ENCODE results near the gene ATP7B. TPM values are rescaled to one million over a fixed set of nuclear protein-coding genes. Genes with fewer than 3 reads are reported as not detected.

The ATP7B gene
- total and polyA plus RNA-seq, 2 donors (not counting 3 experiments of a cell fraction or from before 2014, with no cell fraction given) = 4.2 to 8.0 TPM

DNA sequence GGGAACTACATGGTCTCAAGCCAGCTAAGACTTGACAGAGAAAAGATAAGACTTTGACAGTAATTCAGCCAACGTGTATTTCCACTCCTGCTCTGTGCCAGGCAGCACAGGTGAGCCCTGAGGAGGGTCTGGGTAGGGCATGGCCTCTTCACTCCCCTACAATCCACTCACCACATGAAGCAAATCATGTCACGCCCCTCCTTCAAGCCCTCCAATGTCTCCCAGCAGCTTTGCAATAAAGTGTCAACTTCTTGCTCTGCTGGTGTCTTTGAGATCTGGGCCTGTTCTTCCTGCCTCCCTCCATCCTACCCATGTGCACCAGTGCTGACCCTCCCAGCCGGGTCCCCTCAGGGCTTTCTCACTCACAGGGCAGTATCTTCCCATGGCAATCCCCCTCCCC, 91.0 kb downstream of the ATP7B start:
- TF ChIP-seq MYC (IDR thresholded peaks at IDR 0.05; ENCODE audit: low read depth, low read length) (no peak), POLR2AphosphoS5 (IDR thresholded peaks at IDR 0.05; ENCODE audit: insufficient read depth, low read depth, low read length) (no peak), FOS (IDR thresholded peaks at IDR 0.05; ENCODE audit: borderline replicate concordance, insufficient read depth, low read length) (no peak), EZH2 (IDR thresholded peaks at IDR 0.05; ENCODE audit: borderline replicate concordance, low read depth, low read length, severe bottlenecking) (no peak), JUN (IDR thresholded peaks at IDR 0.05; ENCODE audit: borderline replicate concordance, insufficient read depth, insufficient read length, low read depth) (no peak), POLR2A (IDR thresholded peaks at IDR 0.05; ENCODE audit: low read depth, low read length) (no peak)
- TF ChIP-seq, protein P1, sequence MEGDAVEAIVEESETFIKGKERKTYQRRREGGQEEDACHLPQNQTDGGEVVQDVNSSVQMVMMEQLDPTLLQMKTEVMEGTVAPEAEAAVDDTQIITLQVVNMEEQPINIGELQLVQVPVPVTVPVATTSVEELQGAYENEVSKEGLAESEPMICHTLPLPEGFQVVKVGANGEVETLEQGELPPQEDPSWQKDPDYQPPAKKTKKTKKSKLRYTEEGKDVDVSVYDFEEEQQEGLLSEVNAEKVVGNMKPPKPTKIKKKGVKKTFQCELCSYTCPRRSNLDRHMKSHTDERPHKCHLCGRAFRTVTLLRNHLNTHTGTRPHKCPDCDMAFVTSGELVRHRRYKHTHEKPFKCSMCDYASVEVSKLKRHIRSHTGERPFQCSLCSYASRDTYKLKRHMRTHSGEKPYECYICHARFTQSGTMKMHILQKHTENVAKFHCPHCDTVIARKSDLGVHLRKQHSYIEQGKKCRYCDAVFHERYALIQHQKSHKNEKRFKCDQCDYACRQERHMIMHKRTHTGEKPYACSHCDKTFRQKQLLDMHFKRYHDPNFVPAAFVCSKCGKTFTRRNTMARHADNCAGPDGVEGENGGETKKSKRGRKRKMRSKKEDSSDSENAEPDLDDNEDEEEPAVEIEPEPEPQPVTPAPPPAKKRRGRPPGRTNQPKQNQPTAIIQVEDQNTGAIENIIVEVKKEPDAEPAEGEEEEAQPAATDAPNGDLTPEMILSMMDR (IDR thresholded peaks at IDR 0.05; ENCODE audit: extremely low read depth in 1 of 2, insufficient read depth in 1 of 2, low read depth in 1 of 2, low read length in 2 of 2) = no peak
- TF ChIP-seq, protein P2, sequence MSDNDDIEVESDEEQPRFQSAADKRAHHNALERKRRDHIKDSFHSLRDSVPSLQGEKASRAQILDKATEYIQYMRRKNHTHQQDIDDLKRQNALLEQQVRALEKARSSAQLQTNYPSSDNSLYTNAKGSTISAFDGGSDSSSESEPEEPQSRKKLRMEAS (IDR thresholded peaks at IDR 0.05; ENCODE audit: insufficient read depth, insufficient read length) = no peak
- no peak for FAIRE-seq

More for the DNA sequence above, 91.0 kb downstream of the ATP7B start:
- no peak overlapping the region for H3K27ac ChIP-seq (ENCODE audit: insufficient read depth, low read depth, low read length)
- POLR2A ChIA-PET = no interaction called here
- no peak overlapping the region for H2AFZ ChIP-seq (ENCODE audit: low read depth, low read length)
- CTCF ChIA-PET = interaction anchor here (0.9 kb wide), 1 partner anchor 27 kb away, joined by 3 read pairs; no protein-coding TSS in a partner anchor
- intact Hi-C loops (cut with micrococcal nuclease) (no loop called here), dilution Hi-C loops (cut with MboI; ENCODE audit: extremely low pct_ligation_motif_present, low sequenced_read_pairs) (no loop called here)
- no TSS peak for BruUV-seq (replicated peaks)
- H3K9me3 ChIP-seq (replicated peaks; ENCODE audit: control insufficient read depth, insufficient read depth, low read length) = no peaks in the 10 kb centered on the region
- H4K20me1 ChIP-seq (replicated peaks; ENCODE audit: control insufficient read depth, extremely low read depth, insufficient read depth, low read length) = no peaks in the 10 kb centered on the region
- H3K4me2 ChIP-seq (ENCODE audit: insufficient read depth, low read length) = no peak overlapping the region
- no peak overlapping the region for H3K9ac ChIP-seq (replicated peaks; ENCODE audit: extremely low read depth, insufficient read depth, low read length)
- no peaks in the 10 kb centered on the region for H3K79me2 ChIP-seq (ENCODE audit: control insufficient read depth, insufficient read depth, low read length)
- H3K4me3 ChIP-seq (replicated peaks in 1 of 3; ENCODE audit: insufficient read depth in 1 of 3, low read depth in 1 of 3, low read length in 3 of 3) = no peak overlapping the region
- DNase-seq (ENCODE audit: low read depth, low spot score) = no peak
- H3K27me3 ChIP-seq (ENCODE audit: control insufficient read depth in 2 of 2, insufficient read depth in 2 of 2, low read length in 2 of 2) = peaks cover 0 to 2% of the 10 kb centered on the region in 2 experiments
- no peaks in the 10 kb centered on the region for H3K4me1 ChIP-seq (ENCODE audit: control insufficient read depth, extremely low read depth, insufficient read depth, low read length)
- no peaks in the 10 kb centered on the region for H3K9me1 ChIP-seq (replicated peaks; ENCODE audit: control insufficient read depth, extremely low read depth, insufficient read depth, low read length)
- H3K36me3 ChIP-seq (ENCODE audit: control insufficient read depth in 2 of 2, extremely low read depth in 1 of 2, insufficient read depth in 2 of 2, low read length in 2 of 2) = no peaks in the 10 kb centered on the region
